GM23338 (cell line): ENCODE measurements around the gene SFR1. TPM values are rescaled to one million over a fixed set of nuclear protein-coding genes. Genes with fewer than 3 reads are reported as not detected.

Experiments used
- ATAC-seq: fragments of 200-7000 bp; cut with Tn5 transposase; 3 replicates; pipeline ENCODE4 v1.9.1; 2020
- DNase-seq: peaks from one replicate; pipeline ENCODE4 v3.0.0-alpha.2; 2015; ENCODE audit warnings: low spot score
- H2AFZ ChIP-seq: fragments of 200-600 bp; sonication (generic); 2 replicates; pipeline ENCODE4 v1.8.0; 2016; ENCODE audit warnings: antibody characterized with exemption, mild to moderate bottlenecking, moderate library complexity
- H3F3A ChIP-seq: fragments of 200-600 bp; sonication (generic); replicated peaks from 2 replicates; pipeline ENCODE4 v1.8.0; 2017; ENCODE audit warnings: antibody characterized with exemption, mixed run types, low read depth
- H3K27ac ChIP-seq: fragments of 200-600 bp; sonication (generic); 2 replicates; pipeline ENCODE4 v1.6.1; 2016; ENCODE audit warnings: low read depth
- H3K27me3 ChIP-seq: fragments of 200-600 bp; sonication (generic); 2 replicates; pipeline ENCODE4 v1.8.0; 2016; ENCODE audit warnings: mild to moderate bottlenecking, mixed run types, moderate library complexity; ENCODE audit not compliant: insufficient read depth
- H3K36me3 ChIP-seq: fragments of 200-600 bp; sonication (generic); 2 replicates; pipeline ENCODE4 v1.8.0; 2016; ENCODE audit warnings: mild to moderate bottlenecking; ENCODE audit not compliant: insufficient read depth
- H3K4me1 ChIP-seq: fragments of 200-600 bp; sonication (generic); 2 replicates; pipeline ENCODE4 v1.8.0; 2016; ENCODE audit warnings: mild to moderate bottlenecking, moderate library complexity; ENCODE audit not compliant: insufficient read depth
- H3K4me2 ChIP-seq: fragments of 200-600 bp; sonication (generic); 2 replicates; pipeline ENCODE4 v1.7.1; 2017; ENCODE audit warnings: mixed run types
- H3K4me3 ChIP-seq: fragments of 200-600 bp; sonication (generic); 2 replicates; pipeline ENCODE4 v1.6.1; 2016; ENCODE audit warnings: mixed run types
- H3K79me2 ChIP-seq: fragments of 200-600 bp; sonication (generic); replicated peaks from 2 replicates; pipeline ENCODE4 v1.8.0; 2017; ENCODE audit warnings: mild to moderate bottlenecking; ENCODE audit not compliant: insufficient read depth
- H3K9me2 ChIP-seq: fragments of 200-600 bp; sonication (generic); 2 replicates; pipeline ENCODE4 v1.8.0; 2017; ENCODE audit not compliant: insufficient read depth
- H4K20me1 ChIP-seq: fragments of 200-600 bp; sonication (generic); replicated peaks from 2 replicates; pipeline ENCODE4 v1.8.0; 2017; ENCODE audit warnings: mild to moderate bottlenecking; ENCODE audit not compliant: insufficient read depth
- H3K27ac Mint-ChIP-seq: 2 replicates; pipeline ENCODE4 v1.8.0; 2020; ENCODE audit warnings: inconsistent platforms, mild to moderate bottlenecking, moderate library complexity, mixed read lengths
- H3K27me3 Mint-ChIP-seq: 3 replicates; pipeline ENCODE4 v1.8.0; 2022; ENCODE audit warnings: low read depth, mild to moderate bottlenecking, moderate library complexity, mixed read lengths, inconsistent platforms; ENCODE audit not compliant: insufficient read depth, poor library complexity
- H3K36me3 Mint-ChIP-seq: 3 replicates; pipeline ENCODE4 v1.8.0; 2021; ENCODE audit warnings: low read depth, mild to moderate bottlenecking, inconsistent platforms, moderate library complexity, mixed read lengths
- H3K4me1 Mint-ChIP-seq: 3 replicates; pipeline ENCODE4 v1.8.0; 2020; ENCODE audit warnings: mild to moderate bottlenecking, inconsistent platforms, mixed read lengths
- H3K4me3 Mint-ChIP-seq: 3 replicates; pipeline ENCODE4 v1.8.0; 2021; ENCODE audit warnings: moderate library complexity, mild to moderate bottlenecking, inconsistent platforms, mixed read lengths
- H3K9me3 Mint-ChIP-seq: 3 replicates; pipeline ENCODE4 v1.8.0; 2020; ENCODE audit warnings: moderate library complexity, mild to moderate bottlenecking, inconsistent platforms, mixed read lengths
- CREB1 ChIP-seq: fragments of 250-450 bp; sonication (Bioruptor Pico); IDR thresholded peaks from 2 replicates; pipeline ENCODE4 v1.5.0; 2020; ENCODE audit warnings: low read depth, mild to moderate bottlenecking, moderate library complexity
- CTCF ChIP-seq, 2 experiments: fragments of 200-600 bp in 1 of 2; sonication (generic) in 1 of 2; conservative IDR thresholded peaks; 2 replicates each; pipeline versions ENCODE4 v1.5.1 to v1.6.1; 2016 to 2017; ENCODE audit warnings: antibody characterized with exemption in 2 of 2, low read depth in 2 of 2, mild to moderate bottlenecking in 2 of 2, moderate library complexity in 1 of 2
- ETS1 ChIP-seq: IDR thresholded peaks from 2 replicates; pipeline ENCODE4 v1.6.1; 2016; ENCODE audit warnings: antibody characterized with exemption
- EZH2 ChIP-seq: fragments of 200-600 bp; sonication (generic); IDR thresholded peaks from one replicate; pipeline ENCODE4 v1.8.0; 2017; ENCODE audit warnings: antibody characterized with exemption, mild to moderate bottlenecking, low read depth; ENCODE audit not compliant: unreplicated experiment
- JUNB ChIP-seq: IDR thresholded peaks from one replicate; pipeline ENCODE4 v1.6.1; 2016; ENCODE audit warnings: antibody characterized with exemption; ENCODE audit not compliant: unreplicated experiment
- NANOG ChIP-seq: IDR thresholded peaks from 2 replicates; pipeline ENCODE4 v1.6.1; 2016; ENCODE audit warnings: antibody characterized with exemption, borderline replicate concordance
- POLR2AphosphoS5 ChIP-seq: IDR thresholded peaks from 2 replicates; pipeline ENCODE4 v1.6.1; 2016; ENCODE audit warnings: antibody characterized with exemption, low read depth
- STAT1 ChIP-seq: IDR thresholded peaks from one replicate; pipeline ENCODE4 v1.6.1; 2016; ENCODE audit warnings: antibody characterized with exemption; ENCODE audit not compliant: unreplicated experiment
- ZNF114 ChIP-seq: fragments of 250-450 bp; sonication (Bioruptor Pico); IDR thresholded peaks from 2 replicates; pipeline ENCODE4 v1.5.0; 2020; ENCODE audit warnings: mild to moderate bottlenecking, moderate library complexity
- ZNF331 ChIP-seq: fragments of 250-450 bp; sonication (Bioruptor Pico); IDR thresholded peaks from 2 replicates; pipeline ENCODE4 v1.5.0; 2020; ENCODE audit warnings: low read depth, mild to moderate bottlenecking, moderate library complexity
- ZNF462 ChIP-seq: fragments of 250-450 bp; sonication (Bioruptor Pico); IDR thresholded peaks from 2 replicates; pipeline ENCODE4 v1.5.0; 2020; ENCODE audit warnings: mild to moderate bottlenecking, moderate library complexity
- polyA plus RNA-seq: library from polyadenylated mRNA; unstranded; fragments of >200 nt; fragmentation: Nextera tagmentation; extraction: Ambion mirVana; gene quantifications from 2 replicates; pipeline ENCODE4 v1.2.1, GENCODE V29; 2016
- total RNA-seq: library from RNA; depleted of rRNA; stranded (reverse); fragments of >200 nt; shearing (Covaris generic); gene quantifications from 2 replicates; pipeline ENCODE4 v1.2.3, GENCODE V29; 2014

Gene SFR1
- total and polyA plus RNA-seq, 2 experiments from 2014 or later = 8.3 to 13.0 TPM

GRCh38 chr10:104090611-104091010, 31.4 kb upstream of the SFR1 start:
- Histone ChIP-seq H3K27me3 (no peaks in the 10 kb centered on the region), H4K20me1 (no peaks in the 10 kb centered on the region), H3K4me1 (peaks cover 17% of the 10 kb centered on the region), H3K4me3 (peak overlapping the region; percentile 15; the same call in 1 of the 2 replicates), H3F3A (no peaks in the 10 kb centered on the region), H3K79me2 (no peaks in the 10 kb centered on the region), H3K27ac (no peak overlapping the region), H3K36me3 (no peaks in the 10 kb centered on the region), H3K4me2 (peak overlapping the region; percentile 61), H2AFZ (peak overlapping the region; percentile 95; the same call in 1 of the 2 replicates), H3K9me2 (peaks cover 5% of the 10 kb centered on the region)
- H3K27ac Mint-ChIP-seq = 0 out of 2 replicates have a peak overlapping the region, but pooled peaks have one; percentile 0
- TF ChIP-seq ZNF331 (CRISPR knock-in tag) (no peak), ZNF114 (CRISPR knock-in tag) (no peak), EZH2 (no peak), STAT1 (no peak), ZNF462 (no peak), JUNB (no peak), NANOG (no peak), ETS1 (no peak), CTCF (conservative IDR thresholded peaks at IDR 0.05; ENCODE audit: low read depth in 2 of 2) (no peak), POLR2AphosphoS5 (no peak), CREB1 (CRISPR knock-in tag) (no peak)
- no peak for DNase-seq
- ATAC-seq = no peak
- H3K27me3 Mint-ChIP-seq = no peaks in the 10 kb centered on the region
- no peaks in the 10 kb centered on the region for H3K9me3 Mint-ChIP-seq
- peaks cover 18% of the 10 kb centered on the region for H3K4me1 Mint-ChIP-seq
- H3K4me3 Mint-ChIP-seq = no peak overlapping the region; the same call in 2 of the 3 replicates
- no peaks in the 10 kb centered on the region for H3K36me3 Mint-ChIP-seq
